Left renal cortex interstitium (tissue), 4 donors: ENCODE data around the gene B4GALNT4. TPM values are rescaled to one million over a fixed set of nuclear protein-coding genes. Genes with fewer than 3 reads are reported as not detected.

Experiments used
- DNase-seq, 4 donors: peaks; one replicate each; pipeline ENCODE4 v3.0.0-alpha.2; 2013; ENCODE audit warnings: low read depth in 4 of 4, low spot score in 2 of 4, missing footprints in 1 of 4
- polyA plus RNA-seq, 4 donors: library from polyadenylated mRNA; unstranded; fragments of 120-200 nt; gene quantifications; one replicate each; pipeline ENCODE4 v1.2.1, GENCODE V29; 2013; ENCODE audit not compliant: insufficient read length in 4 of 4

B4GALNT4 gene
- polyA plus RNA-seq, 4 donors, result 42.6 to 87.5 (median 82.0) TPM

DNA sequence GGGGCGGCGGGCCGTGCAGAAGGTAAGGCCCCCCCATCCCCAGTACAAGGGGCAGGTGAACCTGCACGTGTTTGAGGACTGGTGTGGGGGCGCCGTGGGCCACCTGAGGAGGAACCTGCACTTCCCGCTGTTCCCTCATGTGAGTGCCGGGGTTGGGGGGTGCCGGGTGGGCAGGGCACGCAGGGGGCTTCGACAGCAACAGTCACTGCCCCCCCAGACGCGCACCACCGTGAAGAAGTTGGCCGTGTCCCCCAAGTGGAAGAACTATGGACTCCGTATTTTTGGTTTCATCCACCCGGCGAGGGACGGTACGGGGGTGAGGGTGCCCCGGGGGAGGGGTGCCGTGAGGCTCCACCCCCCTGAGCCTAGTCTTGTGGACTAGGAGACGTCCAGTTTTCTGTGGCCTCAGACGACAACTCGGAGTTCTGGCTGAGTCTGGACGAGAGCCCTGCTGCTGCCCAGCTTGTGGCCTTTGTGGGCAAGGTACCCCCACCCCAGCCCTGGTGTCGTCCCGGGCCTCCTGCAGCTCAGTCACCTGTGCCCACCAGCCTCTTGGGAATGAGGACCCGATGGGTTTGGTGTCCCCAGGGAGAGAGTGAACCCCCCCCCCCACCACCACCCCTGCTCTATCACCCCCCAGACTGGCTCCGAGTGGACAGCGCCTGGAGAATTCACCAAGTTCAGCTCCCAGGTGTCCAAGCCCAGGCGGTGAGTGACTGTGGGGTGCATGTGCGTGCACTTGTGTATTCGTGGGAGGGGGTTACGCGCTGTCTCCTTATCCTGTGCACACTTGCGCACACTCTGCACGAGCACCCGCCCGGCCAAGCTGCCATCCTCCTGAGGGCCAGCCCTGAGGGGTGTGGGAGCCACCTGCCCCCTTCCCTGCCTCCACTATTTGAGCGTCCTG is 3.8 kb downstream of the B4GALNT4 start:
- no peak for DNase-seq

- DNase-seq, result no peak
Measured at GRCh38 chr11:373716-374551, 4.6 kb downstream of the B4GALNT4 start.

GRCh38 chr11:375065-376025 is 6.0 kb downstream of the B4GALNT4 start:
- no peak for DNase-seq

DNA sequence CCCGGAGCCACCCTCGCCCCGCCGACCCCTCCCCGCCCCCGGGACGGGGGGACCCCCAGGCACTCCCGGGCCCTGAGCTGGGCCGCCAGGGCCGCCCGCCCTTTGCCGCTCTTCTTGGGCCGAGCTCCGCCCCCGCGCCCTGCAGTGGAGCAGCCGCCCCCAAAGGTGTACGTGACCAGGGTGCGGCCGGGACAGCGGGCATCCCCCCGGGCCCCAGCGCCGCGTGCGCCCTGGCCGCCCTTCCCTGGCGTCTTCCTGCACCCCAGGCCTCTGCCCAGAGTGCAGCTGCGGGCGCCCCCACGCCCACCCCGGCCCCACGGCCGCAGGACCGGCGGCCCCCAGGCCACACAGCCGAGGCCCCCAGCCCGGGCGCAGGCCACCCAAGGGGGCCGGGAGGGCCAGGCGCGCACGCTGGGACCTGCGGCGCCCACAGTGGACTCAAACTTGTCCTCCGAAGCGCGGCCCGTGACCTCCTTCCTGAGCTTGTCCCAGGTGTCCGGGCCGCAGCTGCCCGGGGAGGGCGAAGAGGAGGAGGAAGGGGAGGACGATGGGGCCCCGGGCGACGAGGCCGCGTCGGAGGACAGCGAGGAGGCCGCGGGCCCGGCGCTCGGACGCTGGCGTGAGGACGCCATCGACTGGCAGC is 7.4 kb downstream of the B4GALNT4 start:
- DNase-seq, result no peak

GRCh38 chr11:377174-377865 is 8.0 kb downstream of the B4GALNT4 start:
- DNase-seq, result no peak

DNA sequence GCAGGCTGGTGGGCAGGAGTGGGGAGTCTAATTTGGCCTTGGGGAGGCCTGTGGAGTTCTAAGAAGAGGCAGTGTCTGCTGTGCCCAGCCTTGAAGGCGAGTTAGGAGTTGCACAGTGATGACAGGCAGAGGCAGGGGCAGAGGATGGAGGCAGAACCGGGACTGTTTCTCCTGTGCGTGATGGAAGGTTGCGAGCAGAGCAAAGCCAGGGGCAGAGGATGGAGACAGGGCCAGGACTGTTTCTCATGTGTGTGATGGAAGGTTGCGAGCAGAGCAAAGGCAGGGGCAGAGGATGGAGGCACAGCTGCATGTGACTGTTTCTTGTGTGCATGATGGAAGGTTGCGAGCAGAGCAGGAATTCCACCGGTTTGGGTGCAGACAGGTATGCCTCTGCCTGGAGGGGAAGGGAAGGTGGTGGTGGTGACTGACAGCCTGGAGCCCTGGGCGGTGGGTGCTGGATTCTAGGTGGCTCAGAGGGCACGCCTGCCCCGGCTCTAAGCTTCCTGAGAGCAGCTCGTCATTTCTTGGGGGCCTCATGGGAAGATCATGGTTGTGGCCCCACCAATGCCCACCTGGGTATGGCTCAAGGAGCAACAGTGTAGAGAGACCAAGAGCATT is 8.7 kb downstream of the B4GALNT4 start:
- DNase-seq, result no peak

- DNase-seq, result no peak
Measured at GRCh38 chr11:379205-380094, 10.2 kb downstream of the B4GALNT4 start.

GRCh38 chr11:380095-380480 is 10.8 kb downstream of the B4GALNT4 start:
- DNase-seq, result no peak

GRCh38 chr11:380491-380890 is 11.2 kb downstream of the B4GALNT4 start:
- DNase-seq, result no peak

DNA sequence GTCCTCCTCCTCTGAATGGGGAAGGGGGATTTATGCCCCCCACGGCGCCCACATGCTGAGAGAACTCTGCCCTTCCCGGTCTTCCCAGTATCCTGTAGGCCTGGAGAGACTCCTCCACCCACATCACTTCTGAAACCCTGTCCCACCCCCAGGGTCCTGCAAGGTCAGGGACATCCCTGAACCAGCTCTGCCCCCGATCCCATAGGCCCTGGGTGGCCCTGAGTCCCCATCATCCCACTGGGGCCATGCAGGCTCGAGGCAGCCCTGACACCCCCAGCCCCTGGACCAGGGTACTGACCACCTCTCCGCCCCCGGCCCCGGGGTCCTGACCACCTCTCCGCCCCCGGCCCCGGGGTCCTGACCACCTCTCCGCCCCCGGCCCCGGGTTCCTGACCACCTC is 11.7 kb downstream of the B4GALNT4 start:
- DNase-seq, result no peak

- no peak for DNase-seq
Measured at GRCh38 chr11:381501-382072, 12.3 kb downstream of the B4GALNT4 start.

GRCh38 chr11:382081-382629 is 12.9 kb downstream of the B4GALNT4 start:
- DNase-seq, result no peak

GRCh38 chr11:383431-383830 is 14.1 kb downstream of the B4GALNT4 start:
- DNase-seq, result no peak

GRCh38 chr11:384511-384910 is 15.2 kb downstream of the B4GALNT4 start:
- no peak for DNase-seq

GRCh38 chr11:385594-386351 is 16.5 kb downstream of the B4GALNT4 start:
- DNase-seq, result no peak

DNA sequence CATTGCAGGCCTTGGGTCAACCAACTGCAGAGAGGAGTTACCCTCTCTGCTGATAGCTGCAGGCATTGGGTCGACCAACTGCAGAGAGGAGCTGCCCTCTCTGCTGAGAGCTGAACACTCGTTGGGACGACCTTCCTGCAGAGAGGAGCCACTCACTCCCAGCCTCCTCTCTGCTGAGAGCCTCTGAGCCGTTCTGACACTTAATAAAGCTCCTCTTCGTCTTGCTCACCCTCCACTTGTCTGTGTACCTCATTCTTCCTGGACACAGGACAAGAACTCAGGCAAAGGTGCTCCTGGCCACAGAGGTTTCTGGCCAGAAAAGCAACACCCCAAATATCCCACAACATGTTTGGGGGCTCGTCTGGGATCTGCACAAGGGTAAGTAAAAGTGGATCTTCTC is 17.2 kb downstream of the B4GALNT4 start:
- DNase-seq, result no peak
